Liver (tissue), 3 donors: ENCODE results near the gene CBX8.
A peak's percentile ranks its signal among the peaks of the same experiment; 100 is the strongest.

ENCODE experiments used
- CTCF ChIP-seq: fragments of 150-350 bp; IDR thresholded peaks from 2 replicates; pipeline ENCODE4 v1.5.1; 2017; ENCODE audit warnings: improper control_type of control experiment, low read depth, low read length; ENCODE audit not compliant: missing input control
- FOXA1 ChIP-seq: IDR thresholded peaks from 2 replicates; pipeline ENCODE4 v1.6.1; 2016; ENCODE audit warnings: antibody characterized with exemption
- GABPA ChIP-seq, 2 donors: IDR thresholded peaks in 1 of 2; conservative IDR thresholded peaks in 1 of 2; 2 replicates each; pipeline ENCODE4 v1.6.1; 2016; ENCODE audit warnings: antibody characterized with exemption in 2 of 2, mild to moderate bottlenecking in 1 of 2, moderate library complexity in 1 of 2
- HNF4A ChIP-seq, 2 donors: conservative IDR thresholded peaks; 2 replicates each; pipeline ENCODE4 v1.6.1; 2016; ENCODE audit warnings: antibody characterized with exemption in 2 of 2, mild to moderate bottlenecking in 2 of 2
- JUND ChIP-seq, 2 donors: IDR thresholded peaks; 2 replicates each; pipeline ENCODE4 v1.6.1; 2016; ENCODE audit warnings: antibody characterized with exemption in 2 of 2
- RAD21 ChIP-seq, 2 donors: IDR thresholded peaks; 2 replicates each; pipeline ENCODE4 v1.6.1; 2016; ENCODE audit warnings: antibody characterized with exemption in 2 of 2, mild to moderate bottlenecking in 2 of 2
- RXRA ChIP-seq, 2 donors: IDR thresholded peaks; 2 replicates each; pipeline ENCODE4 v1.6.1; 2017 to 2018; ENCODE audit warnings: antibody characterized with exemption in 2 of 2, mild to moderate bottlenecking in 1 of 2
- SP1 ChIP-seq: IDR thresholded peaks from 2 replicates; pipeline ENCODE4 v1.6.1; 2018; ENCODE audit warnings: antibody characterized with exemption, mild to moderate bottlenecking
- TAF1 ChIP-seq: conservative IDR thresholded peaks from 2 replicates; pipeline ENCODE4 v1.6.1; 2016; ENCODE audit warnings: antibody characterized with exemption, mild to moderate bottlenecking
- YY1 ChIP-seq: IDR thresholded peaks from 2 replicates; pipeline ENCODE4 v1.6.1; 2016; ENCODE audit warnings: antibody characterized with exemption, mild to moderate bottlenecking
- TF ChIP-seq, protein P1 (sequence below): IDR thresholded peaks from 2 replicates; pipeline ENCODE4 v1.6.1; 2016; ENCODE audit warnings: antibody characterized with exemption, mild to moderate bottlenecking
- TF ChIP-seq, protein P2 (sequence below): IDR thresholded peaks from 2 replicates; pipeline ENCODE4 v1.6.1; 2016; ENCODE audit warnings: antibody characterized with exemption
- donor health status: healthy.
- donor health status: healthy.

DNA sequence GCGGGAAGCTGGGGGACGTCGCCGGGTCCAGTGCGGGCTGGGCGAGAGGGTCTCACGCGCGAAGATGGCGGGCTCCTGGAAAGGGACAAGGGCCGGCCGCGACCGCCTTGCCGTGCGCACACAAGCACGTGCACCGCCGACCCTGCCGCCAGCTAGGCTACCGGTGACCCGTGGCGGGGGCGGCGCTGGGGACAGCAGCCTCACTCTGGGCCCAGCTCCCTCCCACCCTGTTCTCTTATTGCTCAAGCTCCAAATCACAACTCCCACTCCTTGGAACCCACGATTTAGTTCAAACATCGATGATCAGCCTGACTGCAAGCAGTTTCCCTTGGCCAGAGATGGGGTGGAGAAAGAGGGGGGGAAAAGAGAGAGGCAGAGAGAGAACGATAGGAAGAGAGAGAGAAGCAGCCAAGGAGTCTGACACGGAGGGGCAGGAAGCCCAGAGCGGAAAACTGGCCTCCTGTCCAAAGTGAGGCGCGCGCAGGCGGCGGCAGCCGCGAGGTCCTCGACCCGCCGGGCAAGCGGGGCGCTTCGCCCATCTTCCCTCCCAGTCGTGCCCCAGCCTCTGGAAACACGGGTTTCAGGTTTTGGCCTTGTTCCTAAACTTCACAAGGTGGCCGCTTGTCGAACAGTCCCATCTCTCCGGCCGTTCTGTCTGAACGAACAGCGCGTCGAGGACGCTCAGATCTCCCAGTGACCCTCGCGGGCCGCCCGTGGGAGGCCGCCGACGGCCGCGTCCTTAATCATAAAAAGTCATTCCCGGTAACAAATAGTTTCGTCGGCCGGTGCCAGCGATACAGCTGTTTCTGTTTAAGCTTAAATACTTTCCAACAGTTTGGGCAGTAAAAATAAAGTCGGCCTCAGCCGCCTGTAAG, 1.7 kb upstream of the CBX8 start:
- TF ChIP-seq CTCF: no peak
- no peak for TF ChIP-seq JUND (IDR thresholded peaks at IDR 0.05)
- TF ChIP-seq, protein P1, sequence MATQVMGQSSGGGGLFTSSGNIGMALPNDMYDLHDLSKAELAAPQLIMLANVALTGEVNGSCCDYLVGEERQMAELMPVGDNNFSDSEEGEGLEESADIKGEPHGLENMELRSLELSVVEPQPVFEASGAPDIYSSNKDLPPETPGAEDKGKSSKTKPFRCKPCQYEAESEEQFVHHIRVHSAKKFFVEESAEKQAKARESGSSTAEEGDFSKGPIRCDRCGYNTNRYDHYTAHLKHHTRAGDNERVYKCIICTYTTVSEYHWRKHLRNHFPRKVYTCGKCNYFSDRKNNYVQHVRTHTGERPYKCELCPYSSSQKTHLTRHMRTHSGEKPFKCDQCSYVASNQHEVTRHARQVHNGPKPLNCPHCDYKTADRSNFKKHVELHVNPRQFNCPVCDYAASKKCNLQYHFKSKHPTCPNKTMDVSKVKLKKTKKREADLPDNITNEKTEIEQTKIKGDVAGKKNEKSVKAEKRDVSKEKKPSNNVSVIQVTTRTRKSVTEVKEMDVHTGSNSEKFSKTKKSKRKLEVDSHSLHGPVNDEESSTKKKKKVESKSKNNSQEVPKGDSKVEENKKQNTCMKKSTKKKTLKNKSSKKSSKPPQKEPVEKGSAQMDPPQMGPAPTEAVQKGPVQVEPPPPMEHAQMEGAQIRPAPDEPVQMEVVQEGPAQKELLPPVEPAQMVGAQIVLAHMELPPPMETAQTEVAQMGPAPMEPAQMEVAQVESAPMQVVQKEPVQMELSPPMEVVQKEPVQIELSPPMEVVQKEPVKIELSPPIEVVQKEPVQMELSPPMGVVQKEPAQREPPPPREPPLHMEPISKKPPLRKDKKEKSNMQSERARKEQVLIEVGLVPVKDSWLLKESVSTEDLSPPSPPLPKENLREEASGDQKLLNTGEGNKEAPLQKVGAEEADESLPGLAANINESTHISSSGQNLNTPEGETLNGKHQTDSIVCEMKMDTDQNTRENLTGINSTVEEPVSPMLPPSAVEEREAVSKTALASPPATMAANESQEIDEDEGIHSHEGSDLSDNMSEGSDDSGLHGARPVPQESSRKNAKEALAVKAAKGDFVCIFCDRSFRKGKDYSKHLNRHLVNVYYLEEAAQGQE: no peak
- TF ChIP-seq FOXA1: no peak
- TF ChIP-seq YY1: no peak
- TF ChIP-seq SP1: no peak
- TF ChIP-seq TAF1: no peak
- TF ChIP-seq, protein P2, sequence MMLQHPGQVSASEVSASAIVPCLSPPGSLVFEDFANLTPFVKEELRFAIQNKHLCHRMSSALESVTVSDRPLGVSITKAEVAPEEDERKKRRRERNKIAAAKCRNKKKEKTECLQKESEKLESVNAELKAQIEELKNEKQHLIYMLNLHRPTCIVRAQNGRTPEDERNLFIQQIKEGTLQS: no peak
- TF ChIP-seq RAD21 (IDR thresholded peaks at IDR 0.05): no peak
- TF ChIP-seq HNF4A (conservative IDR thresholded peaks at IDR 0.05): no peak
- no peak for TF ChIP-seq GABPA (IDR thresholded peaks at IDR 0.05 in 1 of 2, conservative IDR thresholded peaks at IDR 0.05 in 1 of 2)
- TF ChIP-seq RXRA (IDR thresholded peaks at IDR 0.05): peak; percentile 6 to 57
